GM12873 (cell line): ENCODE results near the gene ST8SIA3.

Experiments
- CTCF ChIP-seq: IDR thresholded peaks from 2 replicates; pipeline ENCODE4 v1.5.1; 2012; ENCODE audit warnings: low read depth, mild to moderate bottlenecking, moderate library complexity, low read length, control low read depth; ENCODE audit not compliant: insufficient read depth; ENCODE audit errors: missing control alignments

Gene ST8SIA3

DNA sequence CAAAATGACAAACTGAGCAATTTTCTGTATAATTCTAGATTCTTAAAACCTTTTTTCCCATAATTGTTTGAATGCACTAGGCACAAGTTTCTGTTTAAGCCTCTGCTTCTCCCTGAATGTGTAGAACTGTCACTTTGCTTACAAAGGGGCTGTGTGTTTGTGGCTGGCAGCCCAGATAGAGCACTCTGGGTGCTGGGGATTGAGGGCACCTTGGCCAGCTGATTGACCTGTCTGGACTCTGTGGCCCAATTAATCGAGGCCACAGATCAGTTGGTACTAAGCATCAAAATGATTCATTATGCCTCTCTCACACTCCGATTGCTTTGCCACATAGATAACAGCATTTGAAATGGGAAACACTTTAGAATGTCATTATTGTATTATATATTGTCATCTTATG, 12.1 kb downstream of the ST8SIA3 start:
- TF ChIP-seq CTCF: no peak

- no peak for TF ChIP-seq CTCF
Measured at GRCh38 chr18:57366528-57367081, 14.2 kb downstream of the ST8SIA3 start.

- TF ChIP-seq CTCF: no peak
Measured at GRCh38 chr18:57372444-57372843, 20.1 kb downstream of the ST8SIA3 start.

DNA sequence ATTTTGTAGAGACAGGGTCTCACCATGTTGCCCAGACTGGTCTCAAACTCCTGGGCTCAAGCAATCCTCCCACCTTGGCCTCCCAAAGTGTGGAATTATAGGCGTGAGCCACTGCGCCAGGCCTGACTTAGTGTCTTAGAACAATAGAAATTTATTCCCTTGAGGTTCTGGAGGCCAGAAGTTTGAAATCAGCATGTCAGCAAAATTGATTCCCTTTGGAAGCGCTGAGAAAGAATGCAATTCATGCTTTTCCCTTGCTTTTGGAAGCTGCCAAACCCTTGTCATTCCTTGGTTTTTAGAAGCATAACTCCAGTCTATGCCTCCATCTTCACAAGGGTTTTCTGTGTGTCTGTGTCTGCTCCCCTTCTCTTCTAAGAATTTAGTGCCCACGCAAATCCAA, 20.7 kb downstream of the ST8SIA3 start:
- TF ChIP-seq CTCF: no peak

DNA sequence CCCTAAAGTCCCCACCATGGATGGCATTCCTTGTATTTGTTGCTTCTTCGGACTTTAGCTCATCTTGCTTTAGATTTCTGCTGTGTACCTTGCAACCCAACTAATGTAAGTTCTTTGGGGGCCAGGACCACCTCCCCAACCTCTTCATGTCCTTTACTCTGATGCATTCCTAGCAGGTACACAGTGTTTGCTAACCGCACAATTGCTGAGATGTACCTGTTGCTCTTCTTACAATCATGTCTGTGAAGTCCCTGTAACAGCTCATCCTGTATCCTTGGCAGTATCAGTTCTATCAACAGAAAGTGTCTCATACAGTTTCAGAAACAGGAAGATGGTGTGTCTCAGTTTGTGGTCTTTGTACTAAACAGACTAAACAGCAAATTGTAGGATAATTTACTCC, 24.1 kb downstream of the ST8SIA3 start:
- no peak for TF ChIP-seq CTCF

DNA sequence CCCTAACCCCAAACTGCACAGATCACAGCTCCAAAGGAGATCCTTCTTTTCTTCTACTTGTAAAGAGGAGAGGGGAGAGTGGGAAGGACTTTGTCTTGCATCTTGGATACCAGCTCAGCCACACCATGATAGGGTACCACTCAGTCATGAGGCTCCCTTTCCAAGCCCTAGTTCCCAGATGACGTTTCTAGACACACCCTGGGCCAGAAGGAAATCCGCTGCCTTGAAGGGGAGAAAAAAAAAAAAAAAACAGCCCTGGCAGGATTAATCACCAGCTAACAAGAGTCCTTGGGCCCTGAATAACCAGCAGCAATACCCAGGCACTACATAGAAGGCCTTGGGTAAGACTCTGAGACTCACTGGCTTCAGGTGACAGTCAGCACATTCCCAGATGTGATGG, 36.9 kb downstream of the ST8SIA3 start:
- TF ChIP-seq CTCF: no peak

DNA sequence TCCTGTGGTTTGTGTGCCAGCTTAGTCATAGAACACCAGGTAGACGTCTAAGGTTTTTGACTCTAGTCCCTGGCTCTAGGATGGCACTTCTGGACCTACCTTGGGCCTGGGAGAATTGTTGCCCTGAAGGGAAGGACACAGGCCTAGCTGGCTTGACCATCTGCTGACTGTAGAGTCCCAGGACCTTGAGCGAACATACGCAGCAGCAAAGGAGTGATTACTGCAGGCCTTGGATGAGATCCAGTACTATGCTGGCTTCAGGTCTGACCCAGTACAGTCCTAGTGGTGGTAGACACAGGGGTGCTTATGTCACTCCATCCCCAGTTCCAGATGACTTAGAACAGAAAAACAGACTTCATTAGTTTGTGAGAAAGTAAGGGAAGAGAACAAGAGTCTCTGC, 37.7 kb downstream of the ST8SIA3 start:
- no peak for TF ChIP-seq CTCF
